ENCODE data around the gene ANO4. TPM values are rescaled to one million over a fixed set of nuclear protein-coding genes. Genes with fewer than 3 reads are reported as not detected.

ANO4 gene
- total RNA-seq, 2 experiments from 2014 or later = not detected

DNA sequence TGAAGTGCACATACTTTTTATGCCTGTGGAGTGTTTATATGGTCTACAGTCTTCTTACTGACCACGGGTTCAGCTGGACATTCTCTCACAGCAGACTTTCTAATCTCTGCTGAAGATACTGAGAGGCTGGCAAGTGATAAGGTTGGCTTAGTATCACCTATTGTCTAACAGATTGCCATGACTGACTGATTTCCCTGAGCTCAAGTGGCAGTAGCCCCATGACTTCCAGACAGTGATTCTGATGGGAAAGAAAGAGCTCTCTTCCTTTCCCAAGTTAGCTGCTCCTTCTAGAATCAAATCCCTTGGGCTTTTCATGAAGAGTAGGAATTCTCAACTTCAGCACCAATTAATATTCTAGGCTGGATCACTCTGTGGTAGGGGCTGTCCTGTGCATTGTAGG is 141.4 kb downstream of the ANO4 start:
- ChIA-PET CTCF (no interaction called here), POLR2A (no interaction called here)

DNA sequence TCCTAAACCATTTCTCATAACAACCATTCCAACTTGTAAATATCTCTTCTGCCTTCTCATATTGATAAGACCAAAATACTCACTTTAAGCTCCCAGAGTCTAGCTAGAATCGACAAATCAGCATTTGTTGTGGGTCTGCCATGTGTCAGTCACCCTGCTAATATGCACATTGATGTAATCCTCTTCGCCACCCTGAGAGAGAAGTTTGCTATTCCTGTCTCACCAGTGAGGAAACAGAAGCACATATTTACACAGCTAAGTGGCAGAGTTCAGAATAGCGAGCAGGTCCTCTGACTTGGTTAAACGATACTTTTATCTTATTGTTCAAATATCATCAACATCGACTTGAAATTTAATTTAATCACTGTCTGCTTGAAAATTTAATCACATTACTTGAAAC is 142.1 kb downstream of the ANO4 start:
- POLR2A ChIA-PET = no interaction called here

DNA sequence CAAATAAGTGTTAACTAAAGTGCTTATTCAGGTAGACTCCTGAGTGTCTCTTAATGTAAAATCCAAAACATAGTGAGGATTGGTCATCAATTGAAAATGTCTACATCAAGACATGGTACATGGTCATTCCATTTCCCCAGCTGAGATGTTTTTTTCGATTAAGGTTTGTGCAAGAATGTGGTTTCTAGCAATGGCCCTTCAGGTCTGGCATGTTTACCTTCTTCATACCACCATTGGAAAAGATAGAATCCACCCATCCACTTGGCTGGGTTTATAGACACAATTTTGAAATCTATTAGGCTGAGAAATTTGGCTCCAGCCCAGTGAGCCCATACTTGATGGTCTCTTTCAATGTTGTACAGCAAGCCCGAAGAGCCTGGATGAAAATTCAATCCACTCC is 145.9 kb downstream of the ANO4 start:
- CTCF ChIA-PET = no interaction called here
- POLR2A ChIA-PET = no interaction called here

More for the DNA sequence above, 142.1 kb downstream of the ANO4 start:
- CTCF ChIA-PET = no interaction called here

DNA sequence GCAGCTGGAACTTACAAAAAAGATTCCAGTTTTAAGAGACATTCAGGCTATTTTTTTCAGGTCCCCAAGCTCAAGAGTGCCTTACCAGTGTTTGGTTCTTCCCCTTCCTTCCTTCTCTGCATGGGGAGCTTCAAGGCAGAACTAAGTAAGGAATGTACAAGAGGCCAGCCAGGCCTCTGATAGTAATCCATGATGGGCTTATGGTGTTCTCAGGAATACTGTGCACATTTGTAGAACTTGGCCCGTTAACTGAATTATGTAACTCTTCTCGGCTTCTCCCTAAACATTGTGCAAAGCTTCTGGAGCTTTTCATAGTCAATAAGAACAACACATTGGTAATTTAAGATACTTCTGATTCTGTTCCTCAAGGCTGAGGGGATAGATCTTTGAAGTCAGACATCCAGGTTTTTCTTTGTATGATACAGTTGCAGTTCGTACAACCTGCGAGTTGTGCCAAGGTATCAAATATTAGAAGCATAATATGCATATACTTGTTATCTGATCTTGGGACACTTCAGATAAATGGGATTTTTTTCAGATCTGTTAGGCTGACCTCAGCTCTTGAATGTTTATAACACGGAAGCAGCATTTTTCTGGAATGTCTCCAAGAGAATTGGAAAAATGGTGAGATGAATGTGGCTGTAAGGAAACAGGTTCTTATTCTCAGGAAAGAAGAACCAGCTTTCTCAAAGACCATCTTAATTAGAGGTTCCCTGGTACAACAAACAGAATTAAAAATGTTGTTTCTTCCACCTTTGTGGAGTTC is 148.6 kb downstream of the ANO4 start:
- ChIA-PET CTCF (interaction anchor here (0.9 kb wide), 1 partner anchor 8 kb away, joined by 3 read pairs; no protein-coding TSS in a partner anchor), POLR2A (no interaction called here)

DNA sequence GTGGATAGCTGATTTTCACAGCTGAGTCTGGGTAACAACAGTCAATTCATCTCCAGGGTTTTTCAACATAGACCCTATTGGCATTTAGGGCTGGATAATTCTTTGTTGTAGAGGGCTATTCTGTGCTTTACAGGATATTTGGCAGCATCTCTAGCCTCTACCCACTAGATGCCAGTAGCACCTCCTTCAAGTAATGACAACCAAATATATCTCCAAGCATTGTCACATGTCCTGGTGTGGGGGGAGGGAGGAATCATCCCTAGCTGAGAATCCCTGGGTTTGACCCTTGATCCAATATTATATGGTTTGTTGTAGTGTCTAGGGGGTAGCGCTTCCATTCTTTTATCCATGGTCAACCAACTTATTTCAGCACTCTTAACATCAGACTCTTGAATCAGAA is 157.2 kb downstream of the ANO4 start:
- CTCF ChIA-PET = interaction anchor here (1.3 kb wide), 1 partner anchor 9 kb away, joined by 3 read pairs; no protein-coding TSS in a partner anchor
- POLR2A ChIA-PET = no interaction called here

DNA sequence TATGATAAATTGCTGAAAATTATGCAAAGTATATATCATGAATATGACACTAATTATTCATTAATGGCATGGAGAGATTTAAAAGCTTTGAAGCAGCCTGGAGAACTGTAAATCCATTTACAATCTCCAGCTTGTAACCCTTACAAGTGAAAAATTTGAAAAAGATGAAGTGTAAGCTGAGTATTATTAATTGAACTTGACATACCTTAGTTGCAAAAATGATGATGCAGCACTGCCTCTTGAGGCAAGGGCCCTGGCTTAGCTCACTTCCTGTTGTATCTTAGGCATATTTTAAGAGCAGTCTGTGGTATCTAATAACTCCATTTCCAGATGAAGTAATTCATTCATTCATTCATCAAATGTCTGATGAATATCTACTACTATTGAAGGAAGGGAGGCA is 158.6 kb downstream of the ANO4 start:
- POLR2A ChIA-PET = no interaction called here

DNA sequence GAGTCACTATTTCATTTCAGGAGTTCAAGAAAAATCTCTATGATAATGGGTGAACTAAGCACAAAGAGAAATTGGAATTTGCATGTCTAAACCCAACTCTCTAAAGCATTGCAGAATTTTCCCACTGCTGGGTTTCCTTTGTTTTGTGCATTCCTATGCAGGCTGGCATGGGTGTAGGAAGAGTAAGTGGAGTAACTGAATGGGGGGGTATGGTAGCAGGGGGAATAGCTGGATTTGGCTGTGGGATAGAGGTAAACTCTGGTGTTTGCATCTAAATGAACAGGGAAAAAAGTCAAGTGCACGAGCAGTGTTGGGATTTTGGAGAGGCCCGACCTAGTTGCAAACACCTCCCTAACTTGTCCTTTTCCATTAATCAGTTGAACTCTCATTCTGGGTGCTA is 159.1 kb downstream of the ANO4 start:
- POLR2A ChIA-PET = no interaction called here
- CTCF ChIA-PET = no interaction called here

More for the DNA sequence above, 158.6 kb downstream of the ANO4 start:
- CTCF ChIA-PET = no interaction called here

DNA sequence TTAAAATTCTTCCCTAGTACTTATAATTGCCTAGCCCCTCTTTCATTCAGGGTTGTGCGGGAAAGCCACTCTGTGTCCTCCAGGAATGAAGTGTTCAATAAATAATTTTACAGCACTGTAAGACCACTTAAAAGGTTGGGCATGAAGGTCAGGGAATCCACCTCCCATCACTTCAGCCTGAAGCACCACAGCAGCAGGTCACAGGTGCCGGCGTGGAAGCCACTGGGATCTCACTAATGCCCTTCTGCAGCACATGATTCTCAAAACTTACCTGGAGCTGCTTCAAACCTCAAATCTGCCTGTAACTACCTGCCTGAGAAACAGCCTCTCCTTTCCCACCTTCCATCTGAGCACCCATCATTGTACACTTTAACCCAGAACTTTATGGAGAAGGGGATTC is 159.5 kb downstream of the ANO4 start:
- POLR2A ChIA-PET = no interaction called here
- CTCF ChIA-PET = no interaction called here

DNA sequence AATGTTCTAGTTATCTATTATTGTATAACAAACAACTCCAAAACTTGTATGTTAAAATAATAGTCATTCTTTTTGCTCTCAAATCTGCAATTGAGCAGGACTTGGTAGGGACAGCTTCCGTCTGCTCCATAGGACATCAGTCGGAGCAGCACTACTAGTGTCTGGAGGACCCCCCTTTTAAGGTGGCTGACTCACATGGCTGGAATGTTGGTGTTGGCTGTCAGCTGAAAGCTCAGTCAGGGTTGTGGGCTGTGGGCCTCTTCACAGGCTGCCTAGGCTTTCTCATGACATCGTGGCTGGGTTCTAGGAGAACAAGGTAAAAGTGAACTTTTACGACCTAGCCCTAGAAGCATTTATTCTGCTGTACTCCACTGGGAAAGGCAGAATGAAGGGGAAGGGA is 160.6 kb downstream of the ANO4 start:
- CTCF ChIA-PET = no interaction called here
- POLR2A ChIA-PET = no interaction called here

DNA sequence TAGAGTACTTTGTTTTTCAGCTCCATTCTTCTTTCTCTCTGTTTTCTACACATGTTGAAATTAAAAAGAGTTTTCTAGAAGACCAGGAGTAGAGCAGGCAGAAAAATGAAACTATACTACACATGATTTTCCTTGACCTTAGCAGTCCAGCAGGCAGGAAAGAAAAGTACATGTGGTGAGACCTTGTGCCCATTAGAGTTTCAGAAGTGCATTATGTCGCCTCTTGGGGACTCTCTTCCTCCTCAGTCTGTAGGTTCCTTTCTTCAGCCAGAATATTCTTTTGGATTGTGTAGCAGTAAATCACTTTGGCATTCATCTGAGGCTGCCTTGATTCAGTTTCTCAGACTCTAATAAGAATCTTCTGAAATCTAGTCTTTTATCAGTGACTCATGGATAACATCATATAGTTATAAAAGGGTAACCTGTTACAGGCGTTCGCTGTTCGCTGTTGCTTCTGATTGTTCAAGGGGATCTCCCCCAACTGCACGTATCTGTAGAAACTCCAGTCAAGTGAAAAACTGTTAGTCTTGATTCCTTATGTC is 161.8 kb downstream of the ANO4 start:
- POLR2A ChIA-PET = no interaction called here
- CTCF ChIA-PET = no interaction called here

DNA sequence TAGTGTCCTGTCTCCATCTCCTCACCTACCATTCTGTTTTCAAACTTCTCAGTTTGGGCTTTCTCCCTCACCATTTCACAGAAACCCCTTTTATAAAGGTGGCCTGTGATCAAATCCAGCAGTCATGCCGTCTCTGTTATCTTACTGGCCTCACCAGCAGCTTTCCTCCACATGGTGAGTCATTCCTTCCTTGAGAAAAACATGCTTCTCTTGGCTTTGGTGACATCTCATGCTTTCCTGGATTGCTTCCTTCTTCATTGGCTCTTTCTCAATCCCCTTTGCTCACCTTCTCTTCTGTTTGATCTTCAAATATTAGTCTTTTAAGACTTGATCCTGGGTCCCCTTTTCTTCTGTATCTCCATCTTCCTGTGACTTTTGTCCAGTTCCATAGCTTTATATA is 164.9 kb downstream of the ANO4 start:
- CTCF ChIA-PET = no interaction called here

DNA sequence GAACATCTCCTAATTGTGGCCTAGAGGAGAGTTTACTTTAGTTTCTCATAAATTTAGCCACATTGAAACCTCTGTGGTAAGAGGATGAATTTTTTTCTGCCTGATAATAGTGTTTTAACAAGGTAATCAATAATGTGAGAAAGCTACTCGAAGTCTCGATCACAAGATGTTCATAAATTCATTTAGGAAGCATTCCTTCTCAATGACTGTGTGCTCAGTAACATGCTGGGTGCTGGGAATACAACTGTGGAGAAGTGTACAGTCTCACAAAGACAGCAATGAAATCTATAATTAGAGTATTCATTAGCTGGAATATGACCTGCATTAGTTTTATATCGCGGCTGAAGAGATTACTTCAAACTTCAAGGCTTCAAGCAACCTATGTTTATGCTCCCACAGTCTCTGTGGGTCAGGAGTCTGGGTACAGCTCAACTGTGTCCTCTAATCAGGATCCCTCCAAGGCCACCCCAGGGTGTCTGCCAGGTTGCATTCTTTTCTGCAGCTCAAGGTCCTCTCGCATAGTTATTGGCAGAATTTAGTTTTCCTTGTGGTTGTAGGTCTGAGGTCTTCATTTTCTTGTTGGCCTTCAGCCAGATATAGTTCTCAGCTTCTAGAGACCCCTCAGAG is 167.6 kb downstream of the ANO4 start:
- ChIA-PET CTCF (no interaction called here), POLR2A (no interaction called here)

More for the DNA sequence above, 164.9 kb downstream of the ANO4 start:
- POLR2A ChIA-PET = no interaction called here

DNA sequence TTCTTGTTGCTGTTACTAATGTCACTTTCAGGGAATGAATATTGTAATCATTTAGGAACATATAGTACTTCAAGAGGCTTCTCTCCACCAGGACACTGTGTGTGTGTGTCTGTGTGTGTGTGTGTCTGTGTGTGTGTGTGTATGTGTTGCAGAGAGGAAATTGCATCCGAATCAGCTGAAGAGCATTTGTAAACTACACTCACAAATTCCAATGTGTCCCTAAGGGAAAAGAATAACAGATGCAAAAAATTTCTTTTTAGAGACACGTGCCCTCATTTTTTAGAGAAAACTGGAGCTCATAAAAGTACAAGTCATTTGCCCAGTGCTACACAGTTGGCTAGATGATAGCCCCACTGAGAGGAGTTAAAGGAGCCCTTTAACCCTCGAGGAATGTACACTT is 168.8 kb downstream of the ANO4 start:
- CTCF ChIA-PET = no interaction called here
- POLR2A ChIA-PET = no interaction called here

DNA sequence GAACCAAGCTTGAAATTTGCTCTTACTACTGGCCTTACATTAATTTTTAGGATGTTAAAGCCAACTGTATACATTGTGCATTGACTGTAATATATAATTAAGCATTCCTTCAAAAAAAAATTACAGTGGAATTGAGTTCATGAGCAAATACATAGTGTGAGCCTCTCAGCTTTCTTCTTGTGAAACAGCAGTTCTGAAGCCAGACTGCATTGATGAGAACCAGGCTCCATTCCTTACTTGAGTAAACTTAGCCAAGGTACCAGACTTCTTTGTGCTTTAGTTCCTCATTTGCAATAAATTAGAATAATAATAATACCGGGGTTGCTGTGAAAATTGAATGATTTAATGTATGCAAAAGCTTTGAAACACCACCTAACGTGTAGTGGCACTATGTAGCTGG is 169.5 kb downstream of the ANO4 start:
- POLR2A ChIA-PET = no interaction called here
- CTCF ChIA-PET = no interaction called here

DNA sequence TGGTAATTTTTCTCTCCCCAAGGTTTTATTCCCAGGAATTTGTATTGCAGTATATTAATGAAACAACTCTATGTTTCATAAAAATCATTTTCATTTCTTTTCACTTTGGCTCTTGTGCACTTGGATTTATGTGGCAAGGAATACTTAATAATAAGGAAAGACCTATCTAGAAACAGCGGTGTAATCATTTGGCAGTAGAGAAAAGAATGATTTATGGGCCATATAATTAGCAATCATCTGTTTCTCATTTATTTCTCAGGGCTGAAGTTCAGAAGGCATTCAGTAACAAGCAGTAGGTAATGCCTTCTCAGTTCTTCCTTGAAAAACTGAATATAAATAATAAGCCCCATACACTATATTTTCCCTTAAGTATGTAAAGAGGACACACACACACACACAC is 172.6 kb downstream of the ANO4 start:
- CTCF ChIA-PET = no interaction called here

DNA sequence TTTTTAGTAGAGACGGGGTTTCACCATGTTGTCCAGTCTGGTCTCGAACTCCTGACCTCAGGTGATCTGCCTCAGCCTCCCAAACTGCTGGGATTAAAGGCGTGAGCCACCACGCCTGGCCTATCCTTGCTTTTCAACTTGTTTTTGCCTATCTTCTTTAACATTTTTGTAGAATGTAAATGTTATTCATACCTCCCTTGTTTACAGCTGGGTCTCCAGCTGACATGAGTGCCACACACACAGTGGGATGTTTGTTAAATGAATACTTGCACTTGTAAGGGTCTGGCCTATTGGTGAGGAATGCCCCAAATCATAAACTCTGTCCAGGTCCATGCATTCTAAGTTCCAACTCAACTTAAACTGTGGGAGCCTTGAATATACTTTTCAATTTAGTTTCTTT is 176.3 kb downstream of the ANO4 start:
- POLR2A ChIA-PET = no interaction called here
- CTCF ChIA-PET = no interaction called here

More for the DNA sequence above, 172.6 kb downstream of the ANO4 start:
- POLR2A ChIA-PET = no interaction called here

DNA sequence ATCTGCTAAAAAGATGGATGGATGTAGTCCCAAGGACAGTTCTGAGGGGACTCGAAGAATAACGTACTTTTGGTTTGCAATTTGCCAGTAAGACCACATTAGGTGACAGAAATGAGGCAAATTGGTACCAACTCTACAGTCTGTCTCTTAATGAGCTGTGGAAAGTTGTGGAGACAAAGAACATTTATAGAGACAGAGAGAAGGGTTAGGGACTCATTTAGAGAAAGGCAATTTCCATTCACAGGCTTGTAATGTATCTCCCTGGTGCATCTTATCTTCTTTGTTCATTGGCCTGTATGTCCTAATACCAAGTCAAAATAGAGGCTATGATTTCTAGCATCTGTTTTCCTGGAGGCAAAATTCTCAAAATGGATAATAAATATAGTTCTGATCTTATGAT is 177.5 kb downstream of the ANO4 start:
- ChIA-PET CTCF (no interaction called here), POLR2A (no interaction called here)

DNA sequence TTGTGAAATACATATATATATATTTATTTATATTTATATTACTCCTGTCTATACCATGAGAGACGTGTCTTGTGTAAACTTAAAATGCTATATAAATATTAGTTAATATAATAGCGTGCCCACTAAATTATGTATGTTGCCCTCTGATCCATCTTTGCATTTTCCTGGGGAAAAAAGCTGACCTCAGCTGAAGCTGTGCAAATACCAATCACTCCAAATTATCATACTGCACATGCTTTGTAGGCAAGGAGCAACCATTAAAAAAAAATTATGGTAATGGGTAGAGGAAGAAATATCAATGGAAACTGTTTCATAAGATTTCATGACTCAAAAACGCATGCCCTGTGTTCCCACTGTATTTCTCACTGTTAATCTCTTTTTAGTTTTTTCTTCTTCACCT is 179.8 kb downstream of the ANO4 start:
- ChIA-PET POLR2A (no interaction called here), CTCF (no interaction called here)

DNA sequence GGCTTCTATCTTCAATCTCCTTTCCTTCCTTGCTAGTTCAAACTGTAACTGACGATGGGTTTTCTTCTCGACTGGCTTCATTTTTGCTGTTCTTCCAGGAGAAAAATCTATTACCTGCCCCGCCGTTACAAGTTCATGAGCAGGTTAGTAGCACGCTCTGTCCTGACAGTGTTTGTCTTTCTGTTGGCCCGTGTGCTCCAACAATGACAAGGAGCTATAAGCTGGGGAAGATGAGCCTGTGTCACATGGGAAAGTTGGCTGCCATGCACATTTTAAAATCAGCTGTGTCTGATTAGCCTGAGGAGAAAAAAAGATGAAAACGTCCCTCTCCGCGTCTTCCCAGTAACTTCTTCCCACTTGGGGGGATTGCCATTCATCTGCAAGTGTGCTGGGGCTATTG is 180.2 kb downstream of the ANO4 start:
- CTCF ChIA-PET = no interaction called here
- POLR2A ChIA-PET = no interaction called here

DNA sequence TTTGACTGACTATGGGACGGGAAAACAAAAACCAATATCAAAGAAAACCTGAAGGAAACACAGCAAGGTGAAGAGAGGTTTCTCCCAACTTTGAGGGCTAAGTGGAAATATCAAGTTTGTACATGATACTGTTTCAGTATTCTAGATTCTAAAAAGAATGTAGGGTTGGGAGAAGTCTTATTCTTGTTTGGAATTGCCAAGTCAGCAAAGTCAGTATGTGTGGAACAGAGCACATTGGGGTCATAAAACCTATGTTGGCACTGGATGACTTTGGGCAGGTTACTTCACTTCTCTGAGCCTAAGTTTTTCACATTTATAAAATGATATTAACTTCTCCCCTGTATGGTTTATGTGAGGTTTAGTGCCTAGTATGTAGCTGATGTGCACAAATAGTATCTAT is 182.2 kb downstream of the ANO4 start:
- CTCF ChIA-PET = no interaction called here
- POLR2A ChIA-PET = no interaction called here

DNA sequence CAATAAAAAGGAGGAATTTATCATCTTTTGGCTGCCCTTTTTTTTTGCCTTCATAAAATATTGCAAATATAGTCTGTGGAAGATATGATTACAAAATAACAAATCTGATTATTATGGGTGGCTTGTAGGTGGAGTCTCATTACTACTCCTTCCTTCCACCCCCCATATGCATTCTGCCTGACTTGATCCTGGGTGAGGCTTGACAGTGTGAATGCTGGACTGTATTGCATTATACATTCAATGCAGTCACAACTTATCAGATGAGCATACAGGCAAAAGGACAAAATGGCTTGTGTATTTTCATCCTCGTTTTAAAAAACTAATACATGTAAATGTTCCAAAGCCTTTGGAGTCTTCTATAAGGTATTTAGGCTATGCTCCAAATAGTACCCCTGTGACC is 186.3 kb downstream of the ANO4 start:
- POLR2A ChIA-PET = no interaction called here
- CTCF ChIA-PET = no interaction called here
